ENCODE data around the gene ZSCAN1. TPM values are rescaled to one million over a fixed set of nuclear protein-coding genes. Genes with fewer than 3 reads are reported as not detected.
A peak's percentile ranks its signal among the peaks of the same experiment; 100 is the strongest.

The ZSCAN1 gene
- polyA plus RNA-seq (2013, experiment 1 of 2) = 0.59 TPM
- polyA plus RNA-seq (2013, experiment 2 of 2) = 0.91 TPM

GRCh38 chr19:58033741-58034476 lies at the start of gene ZSCAN1:
Gene ZSCAN1 (plus strand): TSS chr19:58034025. CDS start chr19:58037837, 3,812 bp downstream.
- no peak within 1 kb of the TSS for H2BK5ac ChIP-seq (ENCODE audit: low read length)
- H2AK5ac ChIP-seq (ENCODE audit: low read length) = no peak within 1 kb of the TSS
- WGBS (ENCODE audit: extremely low coverage, insufficient coverage, low lambda C conversion rate) = no CpG with 5 or more reads among the region's 101 CpGs
- peak within 1 kb of the TSS; percentile 77 for H3K9ac ChIP-seq (ENCODE audit: low read length)
- peak; percentile 97 for DNase-seq
- peak within 1 kb of the TSS; percentile 40 for H3K27ac ChIP-seq (ENCODE audit: low read depth, low read length)
- no peaks in the 10 kb centered on the region for H3K79me1 ChIP-seq (ENCODE audit: low read length)
- no peak within 1 kb of the TSS for H4K5ac ChIP-seq (ENCODE audit: low read length)
- H3K4me1 ChIP-seq (ENCODE audit: control insufficient read depth, low read depth, low read length) = no peaks in the 10 kb centered on the region
- H3K36me3 ChIP-seq (ENCODE audit: control insufficient read depth, insufficient read depth, low read length) = no peaks in the 10 kb centered on the region
- H3K56ac ChIP-seq (ENCODE audit: low read length) = peak within 1 kb of the TSS; percentile 90
- H2BK15ac ChIP-seq (replicated peaks; ENCODE audit: low read depth) = no peak within 1 kb of the TSS
- no peak within 1 kb of the TSS for H4K8ac ChIP-seq (ENCODE audit: low read depth, low read length)
- H3K27me3 ChIP-seq (ENCODE audit: insufficient read depth, low read length, poor library complexity) = no peaks in the 10 kb centered on the region
- H3K4ac ChIP-seq (ENCODE audit: low read depth, low read length) = peak within 1 kb of the TSS; percentile 56
- H3K4me2 ChIP-seq (ENCODE audit: low read length) = peak within 1 kb of the TSS; percentile 40
- H2BK120ac ChIP-seq (ENCODE audit: low read depth, low read length) = no peak within 1 kb of the TSS
- H3K18ac ChIP-seq (ENCODE audit: low read length) = peak within 1 kb of the TSS; percentile 65
- H3K79me2 ChIP-seq (ENCODE audit: control insufficient read depth, insufficient read depth, low read length) = no peaks in the 10 kb centered on the region
- H3K4me3 ChIP-seq (ENCODE audit: low read length) = peak within 1 kb of the TSS; percentile 48
- peak within 1 kb of the TSS; percentile 85 for H3K23ac ChIP-seq (ENCODE audit: low read length)

- no peaks in the 10 kb centered on the region for H3K27me3 ChIP-seq (ENCODE audit: insufficient read depth, low read length, poor library complexity)
- H3K36me3 ChIP-seq (ENCODE audit: control insufficient read depth, insufficient read depth, low read length) = peaks cover 6% of the 10 kb centered on the region
- H4K5ac ChIP-seq (ENCODE audit: low read length) = no peak overlapping the region
- H3K4me1 ChIP-seq (ENCODE audit: control insufficient read depth, low read depth, low read length) = no peaks in the 10 kb centered on the region
- H3K4ac ChIP-seq (ENCODE audit: low read depth, low read length) = no peak overlapping the region
- no peak overlapping the region for H3K4me2 ChIP-seq (ENCODE audit: low read length)
- H3K27ac ChIP-seq (ENCODE audit: low read depth, low read length) = no peak overlapping the region
- no CpG with 5 or more reads among the region's 1 CpG for WGBS (ENCODE audit: extremely low coverage, insufficient coverage, low lambda C conversion rate)
- no peak overlapping the region for H2AK5ac ChIP-seq (ENCODE audit: low read length)
- no peak overlapping the region for H2BK120ac ChIP-seq (ENCODE audit: low read depth, low read length)
- H3K4me3 ChIP-seq (ENCODE audit: low read length) = no peak overlapping the region
- H3K23ac ChIP-seq (ENCODE audit: low read length) = no peak overlapping the region
- peak; percentile 78 for DNase-seq
- H3K56ac ChIP-seq (ENCODE audit: low read length) = no peak overlapping the region
- no peaks in the 10 kb centered on the region for H3K79me2 ChIP-seq (ENCODE audit: control insufficient read depth, insufficient read depth, low read length)
- H3K18ac ChIP-seq (ENCODE audit: low read length) = no peak overlapping the region
- no peak overlapping the region for H2BK15ac ChIP-seq (replicated peaks; ENCODE audit: low read depth)
- H3K79me1 ChIP-seq (ENCODE audit: low read length) = peaks cover 3% of the 10 kb centered on the region
- no peak overlapping the region for H2BK5ac ChIP-seq (ENCODE audit: low read length)
- H4K8ac ChIP-seq (ENCODE audit: low read depth, low read length) = no peak overlapping the region
- no peak overlapping the region for H3K9ac ChIP-seq (ENCODE audit: low read length)
Observed at GRCh38 chr19:57992841-57993240, 41.0 kb upstream of the ZSCAN1 start.

GRCh38 chr19:58000677-58001076 lies 33.1 kb upstream of the ZSCAN1 start:
- Histone ChIP-seq H3K9ac (ENCODE audit: low read length) (no peak overlapping the region), H3K4me1 (ENCODE audit: control insufficient read depth, low read depth, low read length) (peaks cover 5% of the 10 kb centered on the region), H2BK15ac (replicated peaks; ENCODE audit: low read depth) (no peak overlapping the region), H4K5ac (ENCODE audit: low read length) (no peak overlapping the region), H4K8ac (ENCODE audit: low read depth, low read length) (no peak overlapping the region), H3K4me2 (ENCODE audit: low read length) (no peak overlapping the region), H2AK5ac (ENCODE audit: low read length) (no peak overlapping the region), H3K36me3 (ENCODE audit: control insufficient read depth, insufficient read depth, low read length) (peaks cover 17% of the 10 kb centered on the region), H2BK120ac (ENCODE audit: low read depth, low read length) (no peak overlapping the region), H3K79me1 (ENCODE audit: low read length) (peaks cover 27% of the 10 kb centered on the region), H3K4ac (ENCODE audit: low read depth, low read length) (no peak overlapping the region), H3K27me3 (ENCODE audit: insufficient read depth, low read length, poor library complexity) (no peaks in the 10 kb centered on the region), H2BK5ac (ENCODE audit: low read length) (no peak overlapping the region), H3K79me2 (ENCODE audit: control insufficient read depth, insufficient read depth, low read length) (peaks cover 22% of the 10 kb centered on the region), H3K27ac (ENCODE audit: low read depth, low read length) (no peak overlapping the region), H3K23ac (ENCODE audit: low read length) (no peak overlapping the region), H3K56ac (ENCODE audit: low read length) (no peak overlapping the region), H3K18ac (ENCODE audit: low read length) (no peak overlapping the region), H3K4me3 (ENCODE audit: low read length) (no peak overlapping the region)
- DNase-seq = no peak
- no CpG with 5 or more reads among the region's 4 CpGs for WGBS (ENCODE audit: extremely low coverage, insufficient coverage, low lambda C conversion rate)

GRCh38 chr19:58001895-58002369 lies 31.9 kb upstream of the ZSCAN1 start:
- no CpG with 5 or more reads among the region's 23 CpGs for WGBS (ENCODE audit: extremely low coverage, insufficient coverage, low lambda C conversion rate)
- H3K23ac ChIP-seq (ENCODE audit: low read length) = peak overlapping the region; percentile 87
- DNase-seq = peak; percentile 54

GRCh38 chr19:58002384-58003173 lies 31.2 kb upstream of the ZSCAN1 start, which contains the start of gene ZNF606:
Gene ZNF606 (minus strand): TSS chr19:58002820. CDS start chr19:58001319, 1,501 bp downstream.
- H3K27ac ChIP-seq (ENCODE audit: low read depth, low read length) = peak within 1 kb of the TSS; percentile 85
- no peak within 1 kb of the TSS for H2AK5ac ChIP-seq (ENCODE audit: low read length)
- peak within 1 kb of the TSS; percentile 89 for H3K4me3 ChIP-seq (ENCODE audit: low read length)
- H3K4ac ChIP-seq (ENCODE audit: low read depth, low read length) = peak within 1 kb of the TSS; percentile 46
- H4K5ac ChIP-seq (ENCODE audit: low read length) = no peak within 1 kb of the TSS
- peak within 1 kb of the TSS; percentile 87 for H3K23ac ChIP-seq (ENCODE audit: low read length)
- H3K4me2 ChIP-seq (ENCODE audit: low read length) = peak within 1 kb of the TSS; percentile 65
- H3K36me3 ChIP-seq (ENCODE audit: control insufficient read depth, insufficient read depth, low read length) = peaks cover 20% of the 10 kb centered on the region
- H3K56ac ChIP-seq (ENCODE audit: low read length) = peak within 1 kb of the TSS; percentile 99
- peak; percentile 94 for DNase-seq
- no peak within 1 kb of the TSS for H2BK120ac ChIP-seq (ENCODE audit: low read depth, low read length)
- no peak within 1 kb of the TSS for H2BK15ac ChIP-seq (replicated peaks; ENCODE audit: low read depth)
- H3K4me1 ChIP-seq (ENCODE audit: control insufficient read depth, low read depth, low read length) = peaks cover 5% of the 10 kb centered on the region
- H3K27me3 ChIP-seq (ENCODE audit: insufficient read depth, low read length, poor library complexity) = no peaks in the 10 kb centered on the region
- peaks cover 27% of the 10 kb centered on the region for H3K79me1 ChIP-seq (ENCODE audit: low read length)
- no CpG with 5 or more reads among the region's 91 CpGs for WGBS (ENCODE audit: extremely low coverage, insufficient coverage, low lambda C conversion rate)
- peak within 1 kb of the TSS; percentile 28 for H4K8ac ChIP-seq (ENCODE audit: low read depth, low read length)
- no peak within 1 kb of the TSS for H2BK5ac ChIP-seq (ENCODE audit: low read length)
- peak within 1 kb of the TSS; percentile 91 for H3K9ac ChIP-seq (ENCODE audit: low read length)
- H3K18ac ChIP-seq (ENCODE audit: low read length) = peak within 1 kb of the TSS; percentile 81
- peaks cover 22% of the 10 kb centered on the region for H3K79me2 ChIP-seq (ENCODE audit: control insufficient read depth, insufficient read depth, low read length)

More at GRCh38 chr19:58001895-58002369, 31.9 kb upstream of the ZSCAN1 start:
- H2BK120ac ChIP-seq (ENCODE audit: low read depth, low read length) = no peak overlapping the region
- peak overlapping the region; percentile 65 for H3K4me2 ChIP-seq (ENCODE audit: low read length)
- peak overlapping the region; percentile 85 for H3K27ac ChIP-seq (ENCODE audit: low read depth, low read length)
- peak overlapping the region; percentile 44 for H3K4ac ChIP-seq (ENCODE audit: low read depth, low read length)
- H4K8ac ChIP-seq (ENCODE audit: low read depth, low read length) = peak overlapping the region; percentile 28
- H3K9ac ChIP-seq (ENCODE audit: low read length) = peak overlapping the region; percentile 91
- H3K79me1 ChIP-seq (ENCODE audit: low read length) = peaks cover 27% of the 10 kb centered on the region
- H3K18ac ChIP-seq (ENCODE audit: low read length) = peak overlapping the region; percentile 81
- H3K4me3 ChIP-seq (ENCODE audit: low read length) = peak overlapping the region; percentile 89
- peaks cover 20% of the 10 kb centered on the region for H3K36me3 ChIP-seq (ENCODE audit: control insufficient read depth, insufficient read depth, low read length)
- H3K4me1 ChIP-seq (ENCODE audit: control insufficient read depth, low read depth, low read length) = peaks cover 5% of the 10 kb centered on the region
- H3K56ac ChIP-seq (ENCODE audit: low read length) = peak overlapping the region; percentile 99
- H3K27me3 ChIP-seq (ENCODE audit: insufficient read depth, low read length, poor library complexity) = no peaks in the 10 kb centered on the region
- H4K5ac ChIP-seq (ENCODE audit: low read length) = no peak overlapping the region
- no peak overlapping the region for H2BK15ac ChIP-seq (replicated peaks; ENCODE audit: low read depth)
- H3K79me2 ChIP-seq (ENCODE audit: control insufficient read depth, insufficient read depth, low read length) = peaks cover 22% of the 10 kb centered on the region
- no peak overlapping the region for H2AK5ac ChIP-seq (ENCODE audit: low read length)
- no peak overlapping the region for H2BK5ac ChIP-seq (ENCODE audit: low read length)
